Measurements from ENCODE around the gene CHD6. TPM values are rescaled to one million over a fixed set of nuclear protein-coding genes. Genes with fewer than 3 reads are reported as not detected.

The CHD6 gene
- total RNA-seq, 4 donors from 2014 or later, result 21.5 to 97.6 (median 53.7) TPM

DNA sequence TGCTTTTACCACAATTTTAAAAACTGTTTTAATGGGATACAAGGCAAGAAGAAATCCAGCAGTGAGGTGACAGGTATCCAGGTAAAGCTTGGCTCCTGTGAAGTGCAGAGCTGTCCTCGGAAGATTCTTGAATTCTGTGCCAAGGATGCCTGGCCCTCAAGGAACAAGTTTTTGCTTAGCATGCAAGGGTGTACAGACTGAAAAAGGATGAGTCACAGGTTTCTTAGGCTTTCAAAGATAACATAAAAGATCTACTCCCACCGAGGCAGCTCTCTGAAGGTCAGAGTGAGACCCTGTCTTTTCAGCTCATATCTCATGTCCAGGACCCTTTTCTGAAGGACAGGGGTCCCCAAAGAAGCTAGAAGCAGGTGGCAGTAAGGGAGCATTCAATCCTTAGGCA lies 83.3 kb downstream of the CHD6 start:
- no peaks in the 10 kb centered on the region for H3K36me3 ChIP-seq
- no peaks in the 10 kb centered on the region for H3K4me1 ChIP-seq
- intact Hi-C loops (cut with DNase I; ENCODE audit: low total_unique reads), result no loop called here

DNA sequence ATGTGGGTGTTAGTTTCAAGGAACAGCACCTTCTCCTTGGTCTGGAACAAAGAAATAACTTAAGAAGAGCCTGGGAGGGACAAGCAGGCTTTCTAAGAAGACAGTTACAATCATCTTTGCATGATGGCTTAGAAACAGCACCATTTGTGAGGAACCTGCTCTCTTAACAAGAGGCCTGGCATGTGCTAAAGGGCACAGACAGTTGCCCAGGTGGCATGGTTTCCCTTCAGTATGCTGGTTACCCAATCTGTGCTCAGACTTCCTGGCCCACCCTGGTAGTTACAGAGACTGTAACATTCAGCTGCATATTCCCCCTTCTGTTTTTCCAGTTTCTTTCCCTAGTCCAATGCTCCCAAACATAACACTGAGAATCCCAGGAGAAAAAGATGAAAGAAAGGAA lies 84.0 kb downstream of the CHD6 start:
- intact Hi-C loops (cut with DNase I; ENCODE audit: low total_unique reads), result no loop called here
- Histone ChIP-seq H3K27ac (no peak overlapping the region), H3K27me3 (no peaks in the 10 kb centered on the region), H3K4me1 (no peaks in the 10 kb centered on the region), H3K9me3 (no peaks in the 10 kb centered on the region), H3K4me3 (no peak overlapping the region), H3K36me3 (no peaks in the 10 kb centered on the region)
- TF ChIP-seq POLR2A (IDR thresholded peaks at IDR 0.05), result no peak
- TF ChIP-seq, protein P1, sequence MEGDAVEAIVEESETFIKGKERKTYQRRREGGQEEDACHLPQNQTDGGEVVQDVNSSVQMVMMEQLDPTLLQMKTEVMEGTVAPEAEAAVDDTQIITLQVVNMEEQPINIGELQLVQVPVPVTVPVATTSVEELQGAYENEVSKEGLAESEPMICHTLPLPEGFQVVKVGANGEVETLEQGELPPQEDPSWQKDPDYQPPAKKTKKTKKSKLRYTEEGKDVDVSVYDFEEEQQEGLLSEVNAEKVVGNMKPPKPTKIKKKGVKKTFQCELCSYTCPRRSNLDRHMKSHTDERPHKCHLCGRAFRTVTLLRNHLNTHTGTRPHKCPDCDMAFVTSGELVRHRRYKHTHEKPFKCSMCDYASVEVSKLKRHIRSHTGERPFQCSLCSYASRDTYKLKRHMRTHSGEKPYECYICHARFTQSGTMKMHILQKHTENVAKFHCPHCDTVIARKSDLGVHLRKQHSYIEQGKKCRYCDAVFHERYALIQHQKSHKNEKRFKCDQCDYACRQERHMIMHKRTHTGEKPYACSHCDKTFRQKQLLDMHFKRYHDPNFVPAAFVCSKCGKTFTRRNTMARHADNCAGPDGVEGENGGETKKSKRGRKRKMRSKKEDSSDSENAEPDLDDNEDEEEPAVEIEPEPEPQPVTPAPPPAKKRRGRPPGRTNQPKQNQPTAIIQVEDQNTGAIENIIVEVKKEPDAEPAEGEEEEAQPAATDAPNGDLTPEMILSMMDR (IDR thresholded peaks at IDR 0.05), result no peak
- no peak for DNase-seq

More for the DNA sequence above, 83.3 kb downstream of the CHD6 start:
- Histone ChIP-seq H3K27ac (no peak overlapping the region), H3K9me3 (no peaks in the 10 kb centered on the region), H3K4me3 (no peak overlapping the region), H3K27me3 (no peaks in the 10 kb centered on the region)
- DNase-seq, result no peak
- no peak for TF ChIP-seq POLR2A (IDR thresholded peaks at IDR 0.05)
- TF ChIP-seq, protein P1 (IDR thresholded peaks at IDR 0.05), result no peak

DNA sequence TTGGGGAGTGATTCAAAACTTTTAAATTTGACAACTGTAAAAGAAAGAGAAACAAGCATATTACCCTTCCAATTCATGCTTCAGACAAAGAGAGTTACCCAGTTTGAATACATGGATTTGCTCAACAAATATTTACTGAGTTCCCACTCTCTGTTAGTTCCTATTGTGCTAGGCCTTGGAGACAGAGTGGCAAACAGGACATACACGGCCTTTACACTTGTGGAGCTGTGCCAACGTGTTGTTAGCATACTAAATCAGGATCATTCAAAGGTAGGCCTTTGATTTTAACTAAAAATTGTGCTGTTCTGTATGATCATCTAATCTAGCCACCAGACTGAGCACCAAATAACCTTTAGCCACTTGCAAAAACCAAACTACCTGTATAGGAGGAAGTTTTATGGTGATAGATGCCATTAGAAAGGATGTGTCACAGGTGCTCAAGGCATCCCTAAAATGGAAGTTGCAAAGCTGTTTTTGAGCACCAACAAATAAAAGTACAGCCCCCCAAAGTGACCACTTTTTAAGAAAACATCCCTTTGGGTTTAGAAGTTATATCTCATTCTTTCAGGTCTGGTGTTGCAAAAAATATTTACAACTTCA lies 84.5 kb downstream of the CHD6 start:
- H3K9me3 ChIP-seq, result no peaks in the 10 kb centered on the region
- TF ChIP-seq, protein P1 (IDR thresholded peaks at IDR 0.05), result no peak
- TF ChIP-seq POLR2A (IDR thresholded peaks at IDR 0.05), result no peak
- no peak overlapping the region for H3K27ac ChIP-seq
- no peaks in the 10 kb centered on the region for H3K4me1 ChIP-seq
- intact Hi-C loops (cut with DNase I; ENCODE audit: low total_unique reads), result no loop called here
- H3K4me3 ChIP-seq, result no peak overlapping the region
- H3K36me3 ChIP-seq, result no peaks in the 10 kb centered on the region
- DNase-seq, result no peak
- H3K27me3 ChIP-seq, result no peaks in the 10 kb centered on the region

DNA sequence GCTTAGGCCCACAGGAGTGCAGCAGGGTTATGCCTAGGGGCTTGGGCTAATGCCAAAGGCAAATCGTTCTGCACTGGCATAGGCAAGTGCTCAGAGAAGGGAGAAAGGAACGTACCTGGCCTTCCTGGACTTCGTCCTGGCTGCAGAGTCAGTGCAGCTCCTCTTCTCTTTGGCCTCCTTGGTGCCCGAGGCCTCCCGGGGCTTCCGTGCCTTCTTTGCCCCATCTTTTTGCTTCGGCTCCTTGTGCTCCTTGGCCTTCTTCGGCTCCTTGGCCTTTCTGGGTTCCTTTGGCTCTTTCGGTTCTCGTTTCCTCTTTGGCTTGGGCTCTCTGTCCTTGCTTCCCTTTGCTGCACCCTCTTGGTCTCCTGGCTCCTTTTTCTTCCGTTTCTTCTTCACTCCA lies 85.2 kb downstream of the CHD6 start:
- no peak for DNase-seq
- Histone ChIP-seq H3K27ac (no peak overlapping the region), H3K9me3 (no peaks in the 10 kb centered on the region), H3K4me3 (no peak overlapping the region), H3K36me3 (no peaks in the 10 kb centered on the region), H3K4me1 (no peaks in the 10 kb centered on the region), H3K27me3 (no peaks in the 10 kb centered on the region)
- no peak for TF ChIP-seq POLR2A (IDR thresholded peaks at IDR 0.05)
- TF ChIP-seq, protein P1 (IDR thresholded peaks at IDR 0.05), result no peak
- intact Hi-C loops (cut with DNase I; ENCODE audit: low total_unique reads), result no loop called here

DNA sequence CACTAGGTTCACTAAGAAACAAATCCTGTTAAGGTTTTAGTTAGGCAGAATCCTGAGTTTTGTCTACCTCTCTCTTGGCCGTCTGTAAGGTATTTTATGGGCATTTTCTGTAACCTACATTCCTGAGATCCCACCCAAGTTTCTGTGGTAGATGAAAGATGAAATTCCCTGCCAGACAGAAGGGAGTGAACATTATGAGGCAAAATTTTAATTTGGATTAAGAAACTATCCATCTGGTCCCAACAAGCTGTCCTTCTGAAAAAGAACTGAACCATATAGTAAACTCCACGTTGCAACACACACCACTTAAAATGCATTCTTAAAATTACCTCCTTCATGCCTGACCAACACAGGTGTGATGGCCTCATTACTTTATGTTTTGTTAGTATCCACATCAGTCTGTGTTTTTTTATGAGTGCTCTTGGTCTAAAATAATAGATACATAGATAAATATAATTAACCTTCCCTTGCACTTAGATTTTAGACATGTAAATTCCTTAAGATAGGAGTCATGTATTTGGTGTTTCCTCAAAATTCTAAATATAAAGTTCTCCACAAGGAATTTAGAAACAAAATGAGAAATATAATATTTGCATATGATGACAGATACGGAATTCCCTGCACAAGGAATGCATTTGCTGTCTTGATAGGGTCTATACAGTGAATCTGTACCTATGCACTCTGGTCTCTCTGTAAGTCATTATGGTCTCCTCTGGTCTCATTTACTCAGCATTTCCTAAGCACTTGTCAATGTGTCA lies 86.5 kb downstream of the CHD6 start:
- Histone ChIP-seq H3K27me3 (no peaks in the 10 kb centered on the region), H3K36me3 (no peaks in the 10 kb centered on the region), H3K9me3 (no peaks in the 10 kb centered on the region), H3K27ac (no peak overlapping the region), H3K4me3 (no peak overlapping the region), H3K4me1 (no peaks in the 10 kb centered on the region)
- DNase-seq, result no peak
- TF ChIP-seq POLR2A (IDR thresholded peaks at IDR 0.05), result no peak
- TF ChIP-seq, protein P1 (IDR thresholded peaks at IDR 0.05), result no peak
- intact Hi-C loops (cut with DNase I; ENCODE audit: low total_unique reads), result no loop called here

All from uterus (tissue), 4 donors.